ENCODE results near the gene PSMD10.

GRCh38 chrX:108130889-108131288 lies 39.5 kb upstream of the PSMD10 start:
- TF ChIP-seq CTCF (IDR thresholded peaks at IDR 0.05) = no peak
- TF ChIP-seq POLR2A (IDR thresholded peaks at IDR 0.05) = no peak
